Activated B cell treated with CpG ODN at 0.5 μM for 24 hours (primary cell): ENCODE measurements around the gene JSRP1. TPM values are rescaled to one million over a fixed set of nuclear protein-coding genes. Genes with fewer than 3 reads are reported as not detected.

Experiments used
- ATAC-seq: fragments of 200-7000 bp; cut with Tn5 transposase; one replicate; pipeline ENCODE4 v1.10.0; 2021; ENCODE audit warnings: low read depth, mild to moderate bottlenecking, moderate library complexity
- CTCF ChIA-PET: fragments of 350-600 bp; sonication (Branson Sonifier 250); formaldehyde crosslinking; loops from one replicate; lab custom pipeline; 2021; ENCODE audit warnings: antibody characterized with exemption; lab: Charles Lee
- POLR2A ChIA-PET: fragments of 350-600 bp; sonication (Branson Sonifier 250); formaldehyde crosslinking; loops from one replicate; lab custom pipeline; 2021; ENCODE audit warnings: antibody characterized with exemption; lab: Charles Lee
- DNase-seq: peaks from one replicate; pipeline ENCODE4 v3.0.0; 2022
- H3K27ac Mint-ChIP-seq: one replicate; pipeline ENCODE4 v1.8.0; 2020; ENCODE audit warnings: mixed read lengths
- H3K27me3 Mint-ChIP-seq: one replicate; pipeline ENCODE4 v1.8.0; 2021; ENCODE audit warnings: mixed read lengths
- H3K36me3 Mint-ChIP-seq: one replicate; pipeline ENCODE4 v1.8.0; 2021; ENCODE audit warnings: low read depth, mixed read lengths
- H3K4me1 Mint-ChIP-seq: one replicate; pipeline ENCODE4 v1.8.0; 2021; ENCODE audit warnings: mixed read lengths
- H3K4me3 Mint-ChIP-seq: one replicate; pipeline ENCODE4 v1.8.0; 2020; ENCODE audit warnings: mild to moderate bottlenecking, mixed read lengths
- H3K9me3 Mint-ChIP-seq: one replicate; pipeline ENCODE4 v1.8.0; 2020; ENCODE audit warnings: mixed read lengths
- CTCF ChIP-seq: fragments of 200-600 bp; IDR thresholded peaks from one replicate; pipeline ENCODE4 v1.8.0; 2022; ENCODE audit warnings: antibody characterized with exemption, mild to moderate bottlenecking
- intact Hi-C: fragments of 100-400 bp; cut with micrococcal nuclease; formaldehyde crosslinking; loops from one replicate; pipeline ENCODE4 v1.15.1; 2024
- total RNA-seq: library from RNA; stranded (reverse); gene quantifications from 2 replicates; pipeline ENCODE4 v1.2.3, GENCODE V29; 2022

JSRP1 gene
- total RNA-seq, 1 donor from 2014 or later: 0.31 TPM

GRCh38 chr19:2288338-2288817, 32.2 kb upstream of the JSRP1 start:
- no peak for ATAC-seq
- intact Hi-C loops: loop anchor here (2.0 kb wide), 1 partner anchor 14 kb away; no protein-coding TSS in a partner anchor
- H3K4me3 Mint-ChIP-seq: peak overlapping the region; percentile 90

DNA sequence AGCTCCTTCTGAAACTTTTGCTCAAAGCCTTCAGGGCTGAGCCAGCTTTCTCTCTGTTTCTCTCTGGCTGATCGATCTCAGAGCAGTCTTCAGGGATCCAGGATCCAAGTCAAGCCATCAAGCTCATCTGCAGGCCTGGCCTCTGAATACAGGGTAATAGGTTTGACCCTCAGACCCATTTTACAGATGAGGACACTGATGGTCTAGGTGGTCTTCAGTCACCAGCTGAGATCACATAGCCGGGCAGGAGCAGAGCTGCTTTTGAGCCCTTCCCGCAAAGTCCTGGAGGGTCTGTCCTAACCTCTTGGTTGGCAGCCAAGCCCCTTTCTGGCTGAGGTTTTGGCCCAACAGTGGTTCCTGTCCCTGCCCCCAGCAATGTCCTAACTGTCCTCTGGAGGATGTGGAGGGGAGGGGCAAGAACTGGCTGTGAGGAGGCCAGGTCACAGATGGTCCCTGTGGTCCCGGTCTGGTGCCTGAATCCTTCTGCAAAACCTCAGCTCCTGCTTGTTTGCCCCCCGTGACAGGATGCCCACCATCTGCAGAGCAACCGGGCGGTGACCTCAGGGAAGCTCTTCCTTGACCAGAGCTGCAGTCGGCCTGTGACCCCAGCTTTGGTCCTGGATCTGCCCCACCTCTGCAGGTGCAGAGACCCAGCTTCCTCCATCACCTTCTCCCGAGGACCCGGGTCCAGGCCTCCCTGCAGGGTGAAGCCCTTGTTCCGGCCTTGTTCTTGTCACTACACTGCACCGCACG, 31.5 kb upstream of the JSRP1 start:
- no peak for DNase-seq
- no peaks in the 10 kb centered on the region for H3K9me3 Mint-ChIP-seq
- peak overlapping the region; percentile 90 for H3K27ac Mint-ChIP-seq
- H3K4me1 Mint-ChIP-seq: peaks cover 42% of the 10 kb centered on the region
- no peak for ATAC-seq
- no peak overlapping the region for H3K4me3 Mint-ChIP-seq
- H3K27me3 Mint-ChIP-seq: no peaks in the 10 kb centered on the region
- ChIA-PET POLR2A (interaction anchor here (1.1 to 3.2 kb wide), 6 partner anchors 9 to 40 kb away, joined by 3 to 73 read pairs (median 14); partner anchors contain the start of genes LSM7 and SPPL2B), CTCF (interaction anchor here (1.1 to 2.5 kb wide), 3 partner anchors 10 to 15 kb away, joined by 3 to 13 read pairs (median 12); no protein-coding TSS in a partner anchor)
- peaks cover 4% of the 10 kb centered on the region for H3K36me3 Mint-ChIP-seq
- intact Hi-C loops: loop anchor here (2.0 kb wide), 1 partner anchor 15 kb away; no protein-coding TSS in a partner anchor
- TF ChIP-seq CTCF: no peak

More at GRCh38 chr19:2288338-2288817, 32.2 kb upstream of the JSRP1 start:
- H3K36me3 Mint-ChIP-seq: peaks cover 7% of the 10 kb centered on the region
- peak overlapping the region; percentile 90 for H3K27ac Mint-ChIP-seq
- CTCF ChIA-PET: interaction anchor here (1.1 to 2.5 kb wide), 7 partner anchors 10 to 106 kb away, joined by 3 to 13 read pairs (median 4); no protein-coding TSS in a partner anchor
- POLR2A ChIA-PET: interaction anchor here (0.6 to 3.2 kb wide), 16 partner anchors 9 to 1019 kb away, joined by 3 to 73 read pairs (median 10); partner anchors contain the start of genes CIRBP, GADD45B, LSM7 and SPPL2B
- no peak for TF ChIP-seq CTCF
- H3K27me3 Mint-ChIP-seq: no peaks in the 10 kb centered on the region
- peaks cover 42% of the 10 kb centered on the region for H3K4me1 Mint-ChIP-seq
- H3K9me3 Mint-ChIP-seq: no peaks in the 10 kb centered on the region
- DNase-seq: no peak

- intact Hi-C loops: no loop called here
- Mint-ChIP-seq H3K9me3 (no peaks in the 10 kb centered on the region), H3K4me1 (peaks cover 47% of the 10 kb centered on the region), H3K27me3 (no peaks in the 10 kb centered on the region), H3K36me3 (no peaks in the 10 kb centered on the region), H3K27ac (no peak overlapping the region), H3K4me3 (no peak overlapping the region)
- TF ChIP-seq CTCF: no peak
- CTCF ChIA-PET: interaction anchor here (1.7 kb wide), 1 partner anchor 11 kb away, joined by 4 read pairs; no protein-coding TSS in a partner anchor
- no peak for ATAC-seq
- no peak for DNase-seq
- POLR2A ChIA-PET: interaction anchor here (0.6 to 3.2 kb wide), 5 partner anchors 12 to 225 kb away, joined by 3 to 73 read pairs (median 4); no protein-coding TSS in a partner anchor
These were observed 30.4 kb upstream of the JSRP1 start for GRCh38 chr19:2286402-2287140.

GRCh38 chr19:2283835-2284507, 27.8 kb upstream of the JSRP1 start:
- ChIA-PET CTCF (no interaction called here), POLR2A (interaction anchor here (0.6 to 1.9 kb wide), 2 partner anchors 23 to 192 kb away, joined by 5 to 14 read pairs; partner anchors contain the start of gene GADD45B)
- Mint-ChIP-seq H3K9me3 (no peaks in the 10 kb centered on the region), H3K4me3 (no peak overlapping the region), H3K4me1 (peaks cover 41% of the 10 kb centered on the region), H3K36me3 (no peaks in the 10 kb centered on the region), H3K27me3 (no peaks in the 10 kb centered on the region), H3K27ac (no peak overlapping the region)
- ATAC-seq (no peak), DNase-seq (no peak)
- TF ChIP-seq CTCF: no peak
- intact Hi-C loops: no loop called here
